K562 (cell line): ENCODE measurements around the gene PHC3. TPM values are rescaled to one million over a fixed set of nuclear protein-coding genes. Genes with fewer than 3 reads are reported as not detected.

Experiments
- CSDE1 ChIP-seq, 2 experiments: fragments of 450-650 bp; IDR thresholded peaks; 2 replicates each; pipeline ENCODE4 v1.6.1; 2016; ENCODE audit warnings: mild to moderate bottlenecking in 1 of 2
- HSF4 ChIP-seq: fragments of 250-450 bp; sonication (Bioruptor Pico); IDR thresholded peaks from 2 replicates; pipeline ENCODE4 v2.1.2; 2022; ENCODE audit warnings: mild to moderate bottlenecking, moderate library complexity, borderline replicate concordance
- TGIF2 ChIP-seq: sonication (generic); formaldehyde crosslinking; IDR thresholded peaks from 2 replicates; pipeline ENCODE4 v1.8.1; 2022; ENCODE audit warnings: mild to moderate bottlenecking, missing genetic modification reagents, moderate library complexity
- polyA plus RNA-seq, 8 experiments: library from polyadenylated mRNA; depleted of rRNA in 4 of 8; stranded (reverse) in 5 of 8; unstranded in 3 of 8; fragments of >200 nt; fragmentation: Nextera tagmentation in 2 of 8; fragmentation: Illumina TruSeq in 1 of 8; extraction: Ambion mirVana in 2 of 8; extraction: Trizol in 1 of 8; gene quantifications; 2 replicates each; pipeline versions ENCODE4 v1.2.1 to v1.2.3, GENCODE V29; 2011 to 2014; ENCODE audit warnings: inconsistent platforms in 1 of 8, missing spikeins in 1 of 8
- total RNA-seq, 7 experiments: library from RNA; depleted of rRNA in 6 of 7; stranded (reverse); fragments of >200 nt in 6 of 7; fragmentation: Illumina TruSeq in 2 of 7; extraction: Trizol in 2 of 7; gene quantifications; 2 replicates each; pipeline versions ENCODE4 v1.2.1 to v1.2.3, GENCODE V29; 2011 to 2021; ENCODE audit warnings: low replicate concordance in 1 of 7
- TF ChIP-seq, protein P1 (sequence below): fragments of 450-650 bp; IDR thresholded peaks from 2 replicates; pipeline ENCODE4 v1.6.1; 2016; ENCODE audit warnings: mild to moderate bottlenecking, moderate library complexity
- TF ChIP-seq, protein P2 (sequence below): fragments of 150-350 bp; conservative IDR thresholded peaks from 2 replicates; pipeline ENCODE4 v1.6.1; 2014; ENCODE audit warnings: low read length
- TF ChIP-seq, protein P3 (sequence below), 2 experiments: fragments of 450-650 bp; conservative IDR thresholded peaks; 2 replicates each; pipeline ENCODE4 v1.6.1; 2017; ENCODE audit warnings: mild to moderate bottlenecking in 2 of 2, moderate library complexity in 2 of 2
- TF ChIP-seq, protein P4 (sequence below): fragments of 250-450 bp; sonication (Bioruptor Pico); IDR thresholded peaks from 2 replicates; pipeline ENCODE4 v1.8.0; 2022; ENCODE audit warnings: inconsistent platforms, mild to moderate bottlenecking, moderate library complexity, borderline replicate concordance

PHC3 gene
- total and polyA plus RNA-seq, 9 of the 15 experiments (the other 6 are each of a cell fraction or from before 2014, with no cell fraction given): 3.1 to 21.6 (median 10.5) TPM

DNA sequence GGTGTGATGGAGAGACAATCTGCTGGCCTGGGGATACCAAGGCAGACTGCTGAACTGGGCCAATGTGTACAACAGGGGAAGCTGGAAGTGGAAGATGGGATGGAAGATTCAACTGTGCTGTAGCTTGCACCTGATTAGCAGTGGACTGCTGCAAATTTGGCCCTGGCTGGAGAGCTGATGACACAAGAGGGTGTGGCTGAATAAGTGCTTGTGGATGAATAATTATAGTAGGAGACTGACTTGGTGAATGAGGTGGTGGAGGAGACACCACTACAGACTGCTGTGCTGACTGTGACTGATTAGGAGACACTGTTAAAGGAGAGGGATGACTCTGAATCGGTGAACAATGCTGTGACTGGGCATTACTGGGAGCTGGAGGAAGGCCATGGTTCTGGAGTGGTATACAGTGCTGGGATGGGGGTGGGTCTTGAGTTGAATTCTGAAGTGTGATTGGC is 52.5 kb downstream of the PHC3 start (continued):
- TF ChIP-seq, protein P1, sequence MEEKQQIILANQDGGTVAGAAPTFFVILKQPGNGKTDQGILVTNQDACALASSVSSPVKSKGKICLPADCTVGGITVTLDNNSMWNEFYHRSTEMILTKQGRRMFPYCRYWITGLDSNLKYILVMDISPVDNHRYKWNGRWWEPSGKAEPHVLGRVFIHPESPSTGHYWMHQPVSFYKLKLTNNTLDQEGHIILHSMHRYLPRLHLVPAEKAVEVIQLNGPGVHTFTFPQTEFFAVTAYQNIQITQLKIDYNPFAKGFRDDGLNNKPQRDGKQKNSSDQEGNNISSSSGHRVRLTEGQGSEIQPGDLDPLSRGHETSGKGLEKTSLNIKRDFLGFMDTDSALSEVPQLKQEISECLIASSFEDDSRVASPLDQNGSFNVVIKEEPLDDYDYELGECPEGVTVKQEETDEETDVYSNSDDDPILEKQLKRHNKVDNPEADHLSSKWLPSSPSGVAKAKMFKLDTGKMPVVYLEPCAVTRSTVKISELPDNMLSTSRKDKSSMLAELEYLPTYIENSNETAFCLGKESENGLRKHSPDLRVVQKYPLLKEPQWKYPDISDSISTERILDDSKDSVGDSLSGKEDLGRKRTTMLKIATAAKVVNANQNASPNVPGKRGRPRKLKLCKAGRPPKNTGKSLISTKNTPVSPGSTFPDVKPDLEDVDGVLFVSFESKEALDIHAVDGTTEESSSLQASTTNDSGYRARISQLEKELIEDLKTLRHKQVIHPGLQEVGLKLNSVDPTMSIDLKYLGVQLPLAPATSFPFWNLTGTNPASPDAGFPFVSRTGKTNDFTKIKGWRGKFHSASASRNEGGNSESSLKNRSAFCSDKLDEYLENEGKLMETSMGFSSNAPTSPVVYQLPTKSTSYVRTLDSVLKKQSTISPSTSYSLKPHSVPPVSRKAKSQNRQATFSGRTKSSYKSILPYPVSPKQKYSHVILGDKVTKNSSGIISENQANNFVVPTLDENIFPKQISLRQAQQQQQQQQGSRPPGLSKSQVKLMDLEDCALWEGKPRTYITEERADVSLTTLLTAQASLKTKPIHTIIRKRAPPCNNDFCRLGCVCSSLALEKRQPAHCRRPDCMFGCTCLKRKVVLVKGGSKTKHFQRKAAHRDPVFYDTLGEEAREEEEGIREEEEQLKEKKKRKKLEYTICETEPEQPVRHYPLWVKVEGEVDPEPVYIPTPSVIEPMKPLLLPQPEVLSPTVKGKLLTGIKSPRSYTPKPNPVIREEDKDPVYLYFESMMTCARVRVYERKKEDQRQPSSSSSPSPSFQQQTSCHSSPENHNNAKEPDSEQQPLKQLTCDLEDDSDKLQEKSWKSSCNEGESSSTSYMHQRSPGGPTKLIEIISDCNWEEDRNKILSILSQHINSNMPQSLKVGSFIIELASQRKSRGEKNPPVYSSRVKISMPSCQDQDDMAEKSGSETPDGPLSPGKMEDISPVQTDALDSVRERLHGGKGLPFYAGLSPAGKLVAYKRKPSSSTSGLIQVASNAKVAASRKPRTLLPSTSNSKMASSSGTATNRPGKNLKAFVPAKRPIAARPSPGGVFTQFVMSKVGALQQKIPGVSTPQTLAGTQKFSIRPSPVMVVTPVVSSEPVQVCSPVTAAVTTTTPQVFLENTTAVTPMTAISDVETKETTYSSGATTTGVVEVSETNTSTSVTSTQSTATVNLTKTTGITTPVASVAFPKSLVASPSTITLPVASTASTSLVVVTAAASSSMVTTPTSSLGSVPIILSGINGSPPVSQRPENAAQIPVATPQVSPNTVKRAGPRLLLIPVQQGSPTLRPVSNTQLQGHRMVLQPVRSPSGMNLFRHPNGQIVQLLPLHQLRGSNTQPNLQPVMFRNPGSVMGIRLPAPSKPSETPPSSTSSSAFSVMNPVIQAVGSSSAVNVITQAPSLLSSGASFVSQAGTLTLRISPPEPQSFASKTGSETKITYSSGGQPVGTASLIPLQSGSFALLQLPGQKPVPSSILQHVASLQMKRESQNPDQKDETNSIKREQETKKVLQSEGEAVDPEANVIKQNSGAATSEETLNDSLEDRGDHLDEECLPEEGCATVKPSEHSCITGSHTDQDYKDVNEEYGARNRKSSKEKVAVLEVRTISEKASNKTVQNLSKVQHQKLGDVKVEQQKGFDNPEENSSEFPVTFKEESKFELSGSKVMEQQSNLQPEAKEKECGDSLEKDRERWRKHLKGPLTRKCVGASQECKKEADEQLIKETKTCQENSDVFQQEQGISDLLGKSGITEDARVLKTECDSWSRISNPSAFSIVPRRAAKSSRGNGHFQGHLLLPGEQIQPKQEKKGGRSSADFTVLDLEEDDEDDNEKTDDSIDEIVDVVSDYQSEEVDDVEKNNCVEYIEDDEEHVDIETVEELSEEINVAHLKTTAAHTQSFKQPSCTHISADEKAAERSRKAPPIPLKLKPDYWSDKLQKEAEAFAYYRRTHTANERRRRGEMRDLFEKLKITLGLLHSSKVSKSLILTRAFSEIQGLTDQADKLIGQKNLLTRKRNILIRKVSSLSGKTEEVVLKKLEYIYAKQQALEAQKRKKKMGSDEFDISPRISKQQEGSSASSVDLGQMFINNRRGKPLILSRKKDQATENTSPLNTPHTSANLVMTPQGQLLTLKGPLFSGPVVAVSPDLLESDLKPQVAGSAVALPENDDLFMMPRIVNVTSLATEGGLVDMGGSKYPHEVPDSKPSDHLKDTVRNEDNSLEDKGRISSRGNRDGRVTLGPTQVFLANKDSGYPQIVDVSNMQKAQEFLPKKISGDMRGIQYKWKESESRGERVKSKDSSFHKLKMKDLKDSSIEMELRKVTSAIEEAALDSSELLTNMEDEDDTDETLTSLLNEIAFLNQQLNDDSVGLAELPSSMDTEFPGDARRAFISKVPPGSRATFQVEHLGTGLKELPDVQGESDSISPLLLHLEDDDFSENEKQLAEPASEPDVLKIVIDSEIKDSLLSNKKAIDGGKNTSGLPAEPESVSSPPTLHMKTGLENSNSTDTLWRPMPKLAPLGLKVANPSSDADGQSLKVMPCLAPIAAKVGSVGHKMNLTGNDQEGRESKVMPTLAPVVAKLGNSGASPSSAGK: no peak
- TF ChIP-seq, protein P2, sequence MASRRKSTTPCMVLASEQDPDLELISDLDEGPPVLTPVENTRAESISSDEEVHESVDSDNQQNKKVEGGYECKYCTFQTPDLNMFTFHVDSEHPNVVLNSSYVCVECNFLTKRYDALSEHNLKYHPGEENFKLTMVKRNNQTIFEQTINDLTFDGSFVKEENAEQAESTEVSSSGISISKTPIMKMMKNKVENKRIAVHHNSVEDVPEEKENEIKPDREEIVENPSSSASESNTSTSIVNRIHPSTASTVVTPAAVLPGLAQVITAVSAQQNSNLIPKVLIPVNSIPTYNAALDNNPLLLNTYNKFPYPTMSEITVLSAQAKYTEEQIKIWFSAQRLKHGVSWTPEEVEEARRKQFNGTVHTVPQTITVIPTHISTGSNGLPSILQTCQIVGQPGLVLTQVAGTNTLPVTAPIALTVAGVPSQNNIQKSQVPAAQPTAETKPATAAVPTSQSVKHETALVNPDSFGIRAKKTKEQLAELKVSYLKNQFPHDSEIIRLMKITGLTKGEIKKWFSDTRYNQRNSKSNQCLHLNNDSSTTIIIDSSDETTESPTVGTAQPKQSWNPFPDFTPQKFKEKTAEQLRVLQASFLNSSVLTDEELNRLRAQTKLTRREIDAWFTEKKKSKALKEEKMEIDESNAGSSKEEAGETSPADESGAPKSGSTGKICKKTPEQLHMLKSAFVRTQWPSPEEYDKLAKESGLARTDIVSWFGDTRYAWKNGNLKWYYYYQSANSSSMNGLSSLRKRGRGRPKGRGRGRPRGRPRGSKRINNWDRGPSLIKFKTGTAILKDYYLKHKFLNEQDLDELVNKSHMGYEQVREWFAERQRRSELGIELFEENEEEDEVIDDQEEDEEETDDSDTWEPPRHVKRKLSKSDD: no peak
- TF ChIP-seq TGIF2 (CRISPR knock-in tag): no peak
- TF ChIP-seq, protein P3, sequence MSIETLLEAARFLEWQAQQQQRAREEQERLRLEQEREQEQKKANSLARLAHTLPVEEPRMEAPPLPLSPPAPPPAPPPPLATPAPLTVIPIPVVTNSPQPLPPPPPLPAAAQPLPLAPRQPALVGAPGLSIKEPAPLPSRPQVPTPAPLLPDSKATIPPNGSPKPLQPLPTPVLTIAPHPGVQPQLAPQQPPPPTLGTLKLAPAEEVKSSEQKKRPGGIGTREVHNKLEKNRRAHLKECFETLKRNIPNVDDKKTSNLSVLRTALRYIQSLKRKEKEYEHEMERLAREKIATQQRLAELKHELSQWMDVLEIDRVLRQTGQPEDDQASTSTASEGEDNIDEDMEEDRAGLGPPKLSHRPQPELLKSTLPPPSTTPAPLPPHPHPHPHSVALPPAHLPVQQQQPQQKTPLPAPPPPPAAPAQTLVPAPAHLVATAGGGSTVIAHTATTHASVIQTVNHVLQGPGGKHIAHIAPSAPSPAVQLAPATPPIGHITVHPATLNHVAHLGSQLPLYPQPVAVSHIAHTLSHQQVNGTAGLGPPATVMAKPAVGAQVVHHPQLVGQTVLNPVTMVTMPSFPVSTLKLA (conservative IDR thresholded peaks at IDR 0.05): no peak
- no peak for TF ChIP-seq HSF4 (CRISPR knock-in tag)
- TF ChIP-seq, protein P4, sequence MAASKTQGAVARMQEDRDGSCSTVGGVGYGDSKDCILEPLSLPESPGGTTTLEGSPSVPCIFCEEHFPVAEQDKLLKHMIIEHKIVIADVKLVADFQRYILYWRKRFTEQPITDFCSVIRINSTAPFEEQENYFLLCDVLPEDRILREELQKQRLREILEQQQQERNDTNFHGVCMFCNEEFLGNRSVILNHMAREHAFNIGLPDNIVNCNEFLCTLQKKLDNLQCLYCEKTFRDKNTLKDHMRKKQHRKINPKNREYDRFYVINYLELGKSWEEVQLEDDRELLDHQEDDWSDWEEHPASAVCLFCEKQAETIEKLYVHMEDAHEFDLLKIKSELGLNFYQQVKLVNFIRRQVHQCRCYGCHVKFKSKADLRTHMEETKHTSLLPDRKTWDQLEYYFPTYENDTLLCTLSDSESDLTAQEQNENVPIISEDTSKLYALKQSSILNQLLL (CRISPR knock-in tag): no peak
- no peak for TF ChIP-seq CSDE1 (IDR thresholded peaks at IDR 0.05)
